ENCODE data around the gene BAIAP2L1.

GRCh38 chr7:98295467-98296192 is 105.3 kb downstream of the BAIAP2L1 start:
- TF ChIP-seq CTCF (IDR thresholded peaks at IDR 0.05) = no peak
- TF ChIP-seq POLR2A (IDR thresholded peaks at IDR 0.05) = no peak

All from adrenal gland (tissue), 5 donors.